GM12878 (cell line): ENCODE results near the gene NAP1L1. TPM values are rescaled to one million over a fixed set of nuclear protein-coding genes. Genes with fewer than 3 reads are reported as not detected.

ENCODE experiments used
- ATF7 ChIP-seq: fragments of 450-650 bp; IDR thresholded peaks from 2 replicates; pipeline ENCODE4 v1.6.1; 2016; ENCODE audit warnings: low read depth, mild to moderate bottlenecking
- CBFB ChIP-seq: IDR thresholded peaks from 2 replicates; pipeline ENCODE4 v1.6.1; 2016; ENCODE audit warnings: antibody characterized with exemption, low read depth
- EP300 ChIP-seq, 2 experiments: fragments of 150-350 bp in 1 of 2; IDR thresholded peaks; 2 replicates each; pipeline ENCODE4 v1.6.1; 2011 to 2012; ENCODE audit warnings: low read depth in 2 of 2, low read length in 2 of 2, borderline replicate concordance in 1 of 2, improper control_type of control experiment in 1 of 2, inconsistent platforms in 1 of 2; ENCODE audit not compliant: control insufficient read depth in 1 of 2
- HDAC6 ChIP-seq: fragments of 200-600 bp; sonication (generic); IDR thresholded peaks from one replicate; pipeline ENCODE4 v1.8.0; 2017; ENCODE audit warnings: antibody characterized with exemption; ENCODE audit not compliant: unreplicated experiment
- HDGF ChIP-seq: fragments of 450-650 bp; IDR thresholded peaks from 2 replicates; pipeline ENCODE4 v1.6.1; 2016; ENCODE audit warnings: antibody characterized with exemption
- IKZF2 ChIP-seq, 2 experiments: fragments of 450-650 bp; IDR thresholded peaks; 2 replicates each; pipeline ENCODE4 v1.6.1; 2017; ENCODE audit warnings: mild to moderate bottlenecking in 2 of 2, moderate library complexity in 2 of 2
- JUNB ChIP-seq: IDR thresholded peaks from 2 replicates; pipeline ENCODE4 v1.6.1; 2016; ENCODE audit warnings: antibody characterized with exemption, mild to moderate bottlenecking
- JUND ChIP-seq: IDR thresholded peaks from 2 replicates; pipeline ENCODE4 v1.6.1; 2012; ENCODE audit warnings: low read depth, mild to moderate bottlenecking, low read length, improper control_type of control experiment, moderate library complexity
- KAT2A ChIP-seq: conservative IDR thresholded peaks from 2 replicates; pipeline ENCODE4 v1.6.1; 2011; ENCODE audit warnings: low read depth, low read length; ENCODE audit not compliant: control insufficient read depth
- KDM1A ChIP-seq: fragments of 200-600 bp; sonication (generic); IDR thresholded peaks from 2 replicates; pipeline ENCODE4 v1.6.1; 2016; ENCODE audit warnings: borderline replicate concordance
- MEF2A ChIP-seq: IDR thresholded peaks from 2 replicates; pipeline ENCODE4 v1.6.1; 2011; ENCODE audit warnings: low read depth, mild to moderate bottlenecking, low read length, moderate library complexity; ENCODE audit not compliant: insufficient read depth
- MEF2B ChIP-seq: fragments of 450-650 bp; IDR thresholded peaks from 2 replicates; pipeline ENCODE4 v1.6.1; 2018; ENCODE audit warnings: mild to moderate bottlenecking, moderate library complexity; ENCODE audit not compliant: partially characterized antibody, poor library complexity, severe bottlenecking
- MTA2 ChIP-seq: fragments of 450-650 bp; IDR thresholded peaks from 2 replicates; pipeline ENCODE4 v1.6.1; 2016; ENCODE audit warnings: low read depth, mild to moderate bottlenecking, moderate library complexity
- MXI1 ChIP-seq: fragments of 150-350 bp; IDR thresholded peaks from 2 replicates; pipeline ENCODE4 v1.6.1; 2011; ENCODE audit warnings: low read depth, mild to moderate bottlenecking, inconsistent platforms, low read length, improper control_type of control experiment
- NFIC ChIP-seq: IDR thresholded peaks from 2 replicates; pipeline ENCODE4 v1.6.1; 2012; ENCODE audit warnings: low read depth, mild to moderate bottlenecking, inconsistent platforms, low read length, moderate library complexity
- NFYA ChIP-seq: IDR thresholded peaks from 2 replicates; pipeline ENCODE4 v1.6.1; 2011; ENCODE audit warnings: low read depth, mild to moderate bottlenecking, low read length, improper control_type of control experiment, borderline replicate concordance
- NFYB ChIP-seq: IDR thresholded peaks from 2 replicates; pipeline ENCODE4 v1.6.1; 2011; ENCODE audit warnings: low read depth, mild to moderate bottlenecking, low read length, improper control_type of control experiment, moderate library complexity; ENCODE audit not compliant: insufficient read depth
- NR2C1 ChIP-seq: fragments of 450-650 bp; IDR thresholded peaks from 2 replicates; pipeline ENCODE4 v1.6.1; 2017; ENCODE audit warnings: antibody characterized with exemption, mild to moderate bottlenecking, moderate library complexity
- NR2C2 ChIP-seq: IDR thresholded peaks from 2 replicates; pipeline ENCODE4 v1.6.1; 2011; ENCODE audit warnings: borderline replicate concordance, low read depth; ENCODE audit not compliant: control insufficient read depth, insufficient read length
- POLR2AphosphoS2 ChIP-seq: IDR thresholded peaks from 2 replicates; pipeline ENCODE4 v1.6.1; 2011; ENCODE audit warnings: low read depth, mild to moderate bottlenecking, low read length, improper control_type of control experiment, moderate library complexity
- RAD51 ChIP-seq: fragments of 450-650 bp; IDR thresholded peaks from 2 replicates; pipeline ENCODE4 v1.6.1; 2016; ENCODE audit warnings: moderate library complexity, mild to moderate bottlenecking, inconsistent platforms
- SIN3A ChIP-seq: IDR thresholded peaks from 2 replicates; pipeline ENCODE4 v1.6.1; 2012; ENCODE audit warnings: low read depth, low read length, improper control_type of control experiment
- SIX5 ChIP-seq: IDR thresholded peaks from 2 replicates; pipeline ENCODE4 v1.6.1; 2011; ENCODE audit warnings: mild to moderate bottlenecking, low read depth, low read length, moderate library complexity; ENCODE audit not compliant: severe bottlenecking
- SKIL ChIP-seq: fragments of 450-650 bp; IDR thresholded peaks from 2 replicates; pipeline ENCODE4 v1.6.1; 2017; ENCODE audit warnings: mild to moderate bottlenecking, low read depth, inconsistent platforms; ENCODE audit not compliant: poor library complexity, severe bottlenecking
- SMAD1 ChIP-seq: fragments of 450-650 bp; IDR thresholded peaks from 2 replicates; pipeline ENCODE4 v1.6.1; 2018; ENCODE audit warnings: mild to moderate bottlenecking, low read depth; ENCODE audit not compliant: partially characterized antibody
- SMAD5 ChIP-seq: IDR thresholded peaks from 2 replicates; pipeline ENCODE4 v1.6.1; 2016; ENCODE audit warnings: antibody characterized with exemption, low read depth
- SREBF2 ChIP-seq: IDR thresholded peaks from 2 replicates; pipeline ENCODE4 v1.6.1; 2012; ENCODE audit warnings: mild to moderate bottlenecking, low read length
- TCF3 ChIP-seq: IDR thresholded peaks from 2 replicates; pipeline ENCODE4 v1.6.1; 2012; ENCODE audit warnings: low read depth, mild to moderate bottlenecking, low read length, borderline replicate concordance; ENCODE audit not compliant: insufficient read depth
- TCF7 ChIP-seq: IDR thresholded peaks from 2 replicates; pipeline ENCODE4 v1.6.1; 2014; ENCODE audit warnings: antibody characterized with exemption, borderline replicate concordance
- YBX1 ChIP-seq: fragments of 450-650 bp; IDR thresholded peaks from 2 replicates; pipeline ENCODE4 v1.6.1; 2016; ENCODE audit warnings: antibody characterized with exemption
- YY1 ChIP-seq: IDR thresholded peaks from 2 replicates; pipeline ENCODE4 v1.6.1; 2011; ENCODE audit warnings: low read depth, mild to moderate bottlenecking, low read length
- ZNF274 ChIP-seq: IDR thresholded peaks from one replicate; pipeline ENCODE4 v1.8.0; 2011; ENCODE audit not compliant: insufficient read length, insufficient read depth
- ZNF622 ChIP-seq: fragments of 450-650 bp; IDR thresholded peaks from 2 replicates; pipeline ENCODE4 v1.6.1; 2017; ENCODE audit warnings: mild to moderate bottlenecking, inconsistent platforms
- polyA plus RNA-seq, 11 experiments: library from polyadenylated mRNA; depleted of rRNA in 4 of 11; unstranded in 6 of 11; stranded (reverse) in 5 of 11; fragments of >200 nt; fragmentation: Nextera tagmentation in 4 of 11; fragmentation: Illumina TruSeq in 1 of 11; extraction: Ambion mirVana in 4 of 11; extraction: Trizol in 1 of 11; gene quantifications; 1 replicate in 1 of 11; 2 replicates in 10 of 11; pipeline versions ENCODE4 v1.2.1 to v1.2.3, GENCODE V29; 2011 to 2016; ENCODE audit warnings: inconsistent platforms in 2 of 11, missing spikeins in 2 of 11, low read depth in 1 of 11
- total RNA-seq, 4 experiments: library from RNA; depleted of rRNA in 3 of 4; stranded (reverse); fragments of >200 nt in 3 of 4; fragmentation: Illumina TruSeq in 1 of 4; extraction: Trizol in 1 of 4; gene quantifications; 2 replicates each; pipeline versions ENCODE4 v1.2.1 to v1.2.3, GENCODE V29; 2013 to 2021

The NAP1L1 gene
- total and polyA plus RNA-seq, 10 of the 15 experiments (the other 5 are each of a cell fraction or from before 2014, with no cell fraction given), result 256 to 1,036 (median 536) TPM

- TF ChIP-seq POLR2AphosphoS2 (no peak), NFYA (no peak), SIN3A (no peak), IKZF2 (IDR thresholded peaks at IDR 0.05) (peak; percentile 24 to 57; a peak in 3 of 4 replicates), NFYB (no peak), SMAD5 (0 out of 2 replicates have a peak, but pooled peaks have one; percentile 17), EP300 (IDR thresholded peaks at IDR 0.05; ENCODE audit: borderline replicate concordance in 1 of 2, control insufficient read depth in 1 of 2, low read depth in 2 of 2, low read length in 2 of 2) (0 out of 4 replicates have a peak, but pooled peaks of 1 of the 2 experiments have one; percentile 16), MTA2 (peak; percentile 4; the same call in 1 of the 2 replicates), ZNF274 (no peak), TCF7 (no peak), NFIC (peak; percentile 69; the same call in 1 of the 2 replicates), KAT2A (no peak), YY1 (no peak), RAD51 (peak; percentile 40; the same call in 1 of the 2 replicates), ATF7 (no peak; the same call in 1 of the 2 replicates), YBX1 (no peak), TCF3 (no peak), NR2C2 (no peak), MEF2B (peak; percentile 45), SMAD1 (no peak), CBFB (no peak), MEF2A (0 out of 2 replicates have a peak, but pooled peaks have one; percentile 46), MXI1 (no peak), HDAC6 (no peak), NR2C1 (no peak), KDM1A (no peak), JUND (no peak), HDGF (no peak), ZNF622 (no peak), SIX5 (no peak), JUNB (peak; percentile 25; the same call in 1 of the 2 replicates), SREBF2 (no peak), SKIL (no peak)
Measured at GRCh38 chr12:76085520-76085868, 1.0 kb upstream of the NAP1L1 start (continued).
